ENCODE measurements around the gene PRLR. TPM values are rescaled to one million over a fixed set of nuclear protein-coding genes. Genes with fewer than 3 reads are reported as not detected.

Gene PRLR
- total and polyA plus RNA-seq, 9 of the 15 experiments (the other 6 are each of a cell fraction or from before 2014, with no cell fraction given): 0.02 TPM; not detected in 8

DNA sequence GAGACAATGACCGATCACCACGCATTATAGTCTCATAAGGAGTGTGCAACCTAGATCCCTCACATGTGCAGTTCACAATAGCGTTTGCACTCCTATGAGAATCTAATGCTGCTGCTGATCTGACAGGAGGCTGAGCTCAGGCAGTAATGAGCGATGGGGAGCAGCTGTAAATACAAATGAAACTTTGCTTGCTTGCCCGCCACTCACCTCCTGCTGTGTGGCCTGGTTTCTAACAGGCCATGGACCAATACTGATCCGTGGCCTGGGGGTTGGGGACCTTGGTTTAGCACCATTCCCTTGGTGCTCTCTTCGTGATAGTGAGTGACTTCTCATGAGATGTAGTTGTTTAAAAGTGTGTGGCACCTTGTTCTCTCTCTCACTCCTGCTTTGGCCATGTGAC, 50.2 kb downstream of the PRLR start:
- in situ Hi-C loops (cut with MboI): loop anchor here (25.0 kb wide), 1 partner anchor 693 kb away; no protein-coding TSS in a partner anchor
- intact Hi-C loops (cut with micrococcal nuclease): no loop called here
- Histone ChIP-seq H3K4me2 (ENCODE audit: insufficient read depth, low read length) (no peak overlapping the region), H3K27ac (ENCODE audit: extremely low read depth, low read depth, low read length) (no peak overlapping the region), H2AFZ (ENCODE audit: low read depth, low read length) (no peak overlapping the region), H3K4me3 (no peak overlapping the region), H3K79me2 (ENCODE audit: control insufficient read depth, insufficient read depth, low read length) (no peaks in the 10 kb centered on the region), H3K9me3 (replicated peaks; ENCODE audit: control insufficient read depth, insufficient read depth, low read depth, low read length) (no peaks in the 10 kb centered on the region), H3K9ac (ENCODE audit: insufficient read depth in 1 of 2, low read depth in 2 of 2, low read length in 2 of 2) (no peak overlapping the region), H4K20me1 (replicated peaks; ENCODE audit: control insufficient read depth, insufficient read depth, low read length) (no peaks in the 10 kb centered on the region; the same call in 1 of the 2 replicates), H3K36me3 (ENCODE audit: control insufficient read depth, insufficient read depth, low read length) (no peaks in the 10 kb centered on the region), H3K9me1 (ENCODE audit: control insufficient read depth, insufficient read depth, low read length) (no peaks in the 10 kb centered on the region), H3K4me1 (replicated peaks in 1 of 2; ENCODE audit: control insufficient read depth in 2 of 2, insufficient read depth in 2 of 2, low read length in 2 of 2) (no peaks in the 10 kb centered on the region), H3K27me3 (ENCODE audit: control insufficient read depth in 2 of 2, insufficient read depth in 2 of 2, low read length in 2 of 2) (no peaks in the 10 kb centered on the region; a peak in 1 of 5 replicates)
- DNase-seq (ENCODE audit: extremely low read depth in 1 of 4, low spot score in 3 of 4): no peak
- ATAC-seq: no peak
- POLR2A ChIA-PET: interaction anchor here (0.6 kb wide), 1 partner anchor 124 kb away, joined by 3 read pairs; no protein-coding TSS in a partner anchor
- WGBS (ENCODE audit: insufficient coverage, low coverage, missing lambda C conversion rate): under 1% methylated on average over 7 of the region's 7 CpGs
- CTCF ChIA-PET (ENCODE audit: low intra/inter-chr PET ratio): no interaction called here
- FAIRE-seq: no peak
- BruUV-seq (replicated peaks): no TSS peak
- TF ChIP-seq GABPB2 (CRISPR knock-in tag; conservative IDR thresholded peaks at IDR 0.05) (no peak), COPS2 (conservative IDR thresholded peaks at IDR 0.05) (no peak), ZNF24 (IDR thresholded peaks at IDR 0.05) (no peak), KDM5B (IDR thresholded peaks at IDR 0.05; ENCODE audit: insufficient replicate concordance, low read depth, low read length) (no peak), KDM4B (IDR thresholded peaks at IDR 0.05; ENCODE audit: borderline replicate concordance in 2 of 2, low read depth in 1 of 2) (no peak), NFE2L1 (tag; IDR thresholded peaks at IDR 0.05; ENCODE audit: borderline replicate concordance, low read depth) (no peak), TRIM24 (IDR thresholded peaks at IDR 0.05) (no peak), ZNF324 (CRISPR knock-in tag; IDR thresholded peaks at IDR 0.05) (no peak), NFYB (IDR thresholded peaks at IDR 0.05; ENCODE audit: extremely low read depth, insufficient read length) (no peak)
- TF ChIP-seq, protein P1, sequence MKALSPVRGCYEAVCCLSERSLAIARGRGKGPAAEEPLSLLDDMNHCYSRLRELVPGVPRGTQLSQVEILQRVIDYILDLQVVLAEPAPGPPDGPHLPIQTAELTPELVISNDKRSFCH (CRISPR knock-in tag; IDR thresholded peaks at IDR 0.05): no peak
- TF ChIP-seq, protein P1 (tag; IDR thresholded peaks at IDR 0.05): no peak

All from K562 (cell line).